GM23338 (cell line): ENCODE data around the gene RPS18. TPM values are rescaled to one million over a fixed set of nuclear protein-coding genes. Genes with fewer than 3 reads are reported as not detected.

ENCODE experiments used
- ATAC-seq: fragments of 200-7000 bp; cut with Tn5 transposase; 3 replicates; pipeline ENCODE4 v1.9.1; 2020
- DNase-seq: peaks from one replicate; pipeline ENCODE4 v3.0.0-alpha.2; 2015; ENCODE audit warnings: low spot score
- H2AFZ ChIP-seq: fragments of 200-600 bp; sonication (generic); 2 replicates; pipeline ENCODE4 v1.8.0; 2016; ENCODE audit warnings: antibody characterized with exemption, mild to moderate bottlenecking, moderate library complexity
- H3F3A ChIP-seq: fragments of 200-600 bp; sonication (generic); replicated peaks from 2 replicates; pipeline ENCODE4 v1.8.0; 2017; ENCODE audit warnings: antibody characterized with exemption, mixed run types, low read depth
- H3K27ac ChIP-seq: fragments of 200-600 bp; sonication (generic); 2 replicates; pipeline ENCODE4 v1.6.1; 2016; ENCODE audit warnings: low read depth
- H3K27me3 ChIP-seq: fragments of 200-600 bp; sonication (generic); 2 replicates; pipeline ENCODE4 v1.8.0; 2016; ENCODE audit warnings: mild to moderate bottlenecking, mixed run types, moderate library complexity; ENCODE audit not compliant: insufficient read depth
- H3K36me3 ChIP-seq: fragments of 200-600 bp; sonication (generic); 2 replicates; pipeline ENCODE4 v1.8.0; 2016; ENCODE audit warnings: mild to moderate bottlenecking; ENCODE audit not compliant: insufficient read depth
- H3K4me1 ChIP-seq: fragments of 200-600 bp; sonication (generic); 2 replicates; pipeline ENCODE4 v1.8.0; 2016; ENCODE audit warnings: mild to moderate bottlenecking, moderate library complexity; ENCODE audit not compliant: insufficient read depth
- H3K4me2 ChIP-seq: fragments of 200-600 bp; sonication (generic); 2 replicates; pipeline ENCODE4 v1.7.1; 2017; ENCODE audit warnings: mixed run types
- H3K4me3 ChIP-seq: fragments of 200-600 bp; sonication (generic); 2 replicates; pipeline ENCODE4 v1.6.1; 2016; ENCODE audit warnings: mixed run types
- H3K79me2 ChIP-seq: fragments of 200-600 bp; sonication (generic); replicated peaks from 2 replicates; pipeline ENCODE4 v1.8.0; 2017; ENCODE audit warnings: mild to moderate bottlenecking; ENCODE audit not compliant: insufficient read depth
- H3K9me2 ChIP-seq: fragments of 200-600 bp; sonication (generic); 2 replicates; pipeline ENCODE4 v1.8.0; 2017; ENCODE audit not compliant: insufficient read depth
- H4K20me1 ChIP-seq: fragments of 200-600 bp; sonication (generic); replicated peaks from 2 replicates; pipeline ENCODE4 v1.8.0; 2017; ENCODE audit warnings: mild to moderate bottlenecking; ENCODE audit not compliant: insufficient read depth
- H3K27ac Mint-ChIP-seq: 2 replicates; pipeline ENCODE4 v1.8.0; 2020; ENCODE audit warnings: inconsistent platforms, mild to moderate bottlenecking, moderate library complexity, mixed read lengths
- H3K27me3 Mint-ChIP-seq: 3 replicates; pipeline ENCODE4 v1.8.0; 2022; ENCODE audit warnings: low read depth, mild to moderate bottlenecking, moderate library complexity, mixed read lengths, inconsistent platforms; ENCODE audit not compliant: insufficient read depth, poor library complexity
- H3K36me3 Mint-ChIP-seq: 3 replicates; pipeline ENCODE4 v1.8.0; 2021; ENCODE audit warnings: low read depth, mild to moderate bottlenecking, inconsistent platforms, moderate library complexity, mixed read lengths
- H3K4me1 Mint-ChIP-seq: 3 replicates; pipeline ENCODE4 v1.8.0; 2020; ENCODE audit warnings: mild to moderate bottlenecking, inconsistent platforms, mixed read lengths
- H3K4me3 Mint-ChIP-seq: 3 replicates; pipeline ENCODE4 v1.8.0; 2021; ENCODE audit warnings: moderate library complexity, mild to moderate bottlenecking, inconsistent platforms, mixed read lengths
- H3K9me3 Mint-ChIP-seq: 3 replicates; pipeline ENCODE4 v1.8.0; 2020; ENCODE audit warnings: moderate library complexity, mild to moderate bottlenecking, inconsistent platforms, mixed read lengths
- CREB1 ChIP-seq: fragments of 250-450 bp; sonication (Bioruptor Pico); IDR thresholded peaks from 2 replicates; pipeline ENCODE4 v1.5.0; 2020; ENCODE audit warnings: low read depth, mild to moderate bottlenecking, moderate library complexity
- CTCF ChIP-seq, 2 experiments: fragments of 200-600 bp in 1 of 2; sonication (generic) in 1 of 2; conservative IDR thresholded peaks; 2 replicates each; pipeline versions ENCODE4 v1.5.1 to v1.6.1; 2016 to 2017; ENCODE audit warnings: antibody characterized with exemption in 2 of 2, low read depth in 2 of 2, mild to moderate bottlenecking in 2 of 2, moderate library complexity in 1 of 2
- ETS1 ChIP-seq: IDR thresholded peaks from 2 replicates; pipeline ENCODE4 v1.6.1; 2016; ENCODE audit warnings: antibody characterized with exemption
- EZH2 ChIP-seq: fragments of 200-600 bp; sonication (generic); IDR thresholded peaks from one replicate; pipeline ENCODE4 v1.8.0; 2017; ENCODE audit warnings: antibody characterized with exemption, mild to moderate bottlenecking, low read depth; ENCODE audit not compliant: unreplicated experiment
- EZH2phosphoT487 ChIP-seq: fragments of 200-600 bp; sonication (generic); IDR thresholded peaks from one replicate; pipeline ENCODE4 v1.8.1; 2018; ENCODE audit warnings: antibody characterized with exemption; ENCODE audit not compliant: unreplicated experiment
- JUNB ChIP-seq: IDR thresholded peaks from one replicate; pipeline ENCODE4 v1.6.1; 2016; ENCODE audit warnings: antibody characterized with exemption; ENCODE audit not compliant: unreplicated experiment
- NANOG ChIP-seq: IDR thresholded peaks from 2 replicates; pipeline ENCODE4 v1.6.1; 2016; ENCODE audit warnings: antibody characterized with exemption, borderline replicate concordance
- POLR2AphosphoS5 ChIP-seq: IDR thresholded peaks from 2 replicates; pipeline ENCODE4 v1.6.1; 2016; ENCODE audit warnings: antibody characterized with exemption, low read depth
- REST ChIP-seq: IDR thresholded peaks from one replicate; pipeline ENCODE4 v1.6.1; 2018; ENCODE audit warnings: antibody characterized with exemption; ENCODE audit not compliant: unreplicated experiment
- STAT1 ChIP-seq: IDR thresholded peaks from one replicate; pipeline ENCODE4 v1.6.1; 2016; ENCODE audit warnings: antibody characterized with exemption; ENCODE audit not compliant: unreplicated experiment
- ZNF114 ChIP-seq: fragments of 250-450 bp; sonication (Bioruptor Pico); IDR thresholded peaks from 2 replicates; pipeline ENCODE4 v1.5.0; 2020; ENCODE audit warnings: mild to moderate bottlenecking, moderate library complexity
- ZNF331 ChIP-seq: fragments of 250-450 bp; sonication (Bioruptor Pico); IDR thresholded peaks from 2 replicates; pipeline ENCODE4 v1.5.0; 2020; ENCODE audit warnings: low read depth, mild to moderate bottlenecking, moderate library complexity
- ZNF462 ChIP-seq: fragments of 250-450 bp; sonication (Bioruptor Pico); IDR thresholded peaks from 2 replicates; pipeline ENCODE4 v1.5.0; 2020; ENCODE audit warnings: mild to moderate bottlenecking, moderate library complexity
- polyA plus RNA-seq: library from polyadenylated mRNA; unstranded; fragments of >200 nt; fragmentation: Nextera tagmentation; extraction: Ambion mirVana; gene quantifications from 2 replicates; pipeline ENCODE4 v1.2.1, GENCODE V29; 2016
- total RNA-seq: library from RNA; depleted of rRNA; stranded (reverse); fragments of >200 nt; shearing (Covaris generic); gene quantifications from 2 replicates; pipeline ENCODE4 v1.2.3, GENCODE V29; 2014

RPS18 gene
- total and polyA plus RNA-seq, 2 experiments from 2014 or later: 2,133 to 4,776 TPM

- H3K9me3 Mint-ChIP-seq: no peaks in the 10 kb centered on the region
- TF ChIP-seq ZNF331 (CRISPR knock-in tag): no peak
- TF ChIP-seq ETS1: no peak
- no peak for TF ChIP-seq REST
- no peak for TF ChIP-seq EZH2
- TF ChIP-seq EZH2phosphoT487: no peak
- no peak for TF ChIP-seq ZNF114 (CRISPR knock-in tag)
- no peak for TF ChIP-seq JUNB
- TF ChIP-seq CREB1 (CRISPR knock-in tag): no peak
- TF ChIP-seq ZNF462: no peak
- no peak for TF ChIP-seq NANOG
- TF ChIP-seq STAT1: no peak
- no peak for TF ChIP-seq POLR2AphosphoS5
- no peak for TF ChIP-seq CTCF (conservative IDR thresholded peaks at IDR 0.05; ENCODE audit: low read depth in 2 of 2)
Measured at GRCh38 chr6:33324125-33324524, 52.2 kb downstream of the RPS18 start.

More at GRCh38 chr6:33324125-33324524, 52.2 kb downstream of the RPS18 start:
- ATAC-seq (no peak), DNase-seq (no peak)
- Mint-ChIP-seq H3K4me1 (peaks cover 45% of the 10 kb centered on the region), H3K4me3 (peak overlapping the region; percentile 90), H3K27me3 (peaks cover 14% of the 10 kb centered on the region), H3K36me3 (peaks cover 29% of the 10 kb centered on the region), H3K27ac (no peak overlapping the region)
- peaks cover 31% of the 10 kb centered on the region for H3K4me1 ChIP-seq
- no peaks in the 10 kb centered on the region for H3K27me3 ChIP-seq
- peak overlapping the region; percentile 72; the same call in 1 of the 2 replicates for H3K27ac ChIP-seq
- peak overlapping the region; percentile 80 for H3K4me3 ChIP-seq
- peaks cover 11% of the 10 kb centered on the region for H4K20me1 ChIP-seq
- peaks cover 13% of the 10 kb centered on the region for H3K36me3 ChIP-seq
- H3K4me2 ChIP-seq: peak overlapping the region; percentile 92
- peaks cover 35% of the 10 kb centered on the region for H3K79me2 ChIP-seq
- H3K9me2 ChIP-seq: no peaks in the 10 kb centered on the region
- peak overlapping the region; percentile 65; the same call in 1 of the 2 replicates for H2AFZ ChIP-seq
- peaks cover 12% of the 10 kb centered on the region for H3F3A ChIP-seq
